ENCODE data around the gene SDCBP2. TPM values are rescaled to one million over a fixed set of nuclear protein-coding genes. Genes with fewer than 3 reads are reported as not detected.

The SDCBP2 gene
- total and polyA plus RNA-seq, 5 donors from 2014 or later = 1.2 to 4.3 (median 3.0) TPM

DNA sequence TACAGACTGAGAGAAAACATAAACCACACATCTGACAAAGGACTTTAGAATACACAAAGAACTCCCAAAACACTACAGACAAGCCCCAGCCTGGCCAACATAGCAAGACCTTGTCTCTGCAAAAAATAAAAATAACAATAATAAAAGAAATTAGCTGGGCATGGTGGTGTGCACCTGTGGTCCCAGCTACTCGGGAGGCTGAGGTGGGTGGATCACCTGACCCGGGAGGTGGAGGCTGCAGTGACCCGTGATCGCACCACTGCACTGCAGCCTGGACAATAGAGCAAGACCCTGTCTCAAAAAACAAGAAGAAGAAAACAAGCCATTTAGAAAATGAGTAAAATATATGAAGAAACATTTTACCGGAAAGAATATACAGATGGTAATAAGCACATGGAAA is 13.1 kb downstream of the SDCBP2 start:
- no peaks in the 10 kb centered on the region for H3K36me3 Mint-ChIP-seq

DNA sequence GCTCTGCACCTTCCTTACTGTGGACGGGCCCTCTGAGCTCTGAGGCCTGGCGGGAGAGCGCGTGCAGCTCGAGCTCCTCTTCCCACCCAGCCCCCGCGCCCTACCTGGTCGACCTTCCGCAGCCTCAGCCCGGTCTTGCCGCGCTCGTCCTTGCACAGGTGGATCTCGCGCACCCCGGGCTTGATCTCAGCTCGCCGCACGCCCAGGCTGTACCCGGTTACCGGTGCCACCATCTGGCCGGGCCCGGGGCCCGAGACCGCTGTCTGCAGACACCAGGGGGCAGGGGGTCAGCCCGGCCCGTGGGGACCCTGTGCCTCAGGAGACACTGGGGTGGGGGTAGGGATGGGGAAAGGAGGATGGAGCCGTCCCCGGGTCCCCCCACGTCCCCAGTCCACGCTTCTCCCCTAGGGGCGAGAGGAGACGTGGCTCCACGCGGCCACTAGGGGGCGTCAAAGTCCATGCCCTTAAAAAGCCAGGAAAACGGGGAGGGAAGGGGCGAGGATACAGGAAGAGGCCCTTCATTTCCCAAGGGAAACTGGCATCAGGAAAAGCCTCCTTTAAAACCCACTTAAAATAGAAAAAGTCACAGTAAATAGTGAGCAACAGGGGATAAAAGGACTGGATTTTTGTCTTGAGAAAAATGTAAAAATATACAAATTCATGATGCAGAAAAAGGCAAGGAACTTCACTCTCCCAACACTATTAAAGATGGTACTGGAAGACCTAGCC is 15.5 kb downstream of the SDCBP2 start:
- Mint-ChIP-seq H3K4me1 (peaks cover 0 to 18% (median 3%) of the 10 kb centered on the region in 4 donors), H3K27me3 (no peaks in the 10 kb centered on the region), H3K4me3 (peak overlapping the region in 1 of 4 donors; percentile 7), H3K9me3 (no peaks in the 10 kb centered on the region), H3K36me3 (no peaks in the 10 kb centered on the region), H3K27ac (no peak overlapping the region)
- ATAC-seq (ENCODE audit: low read depth in 2 of 2) (peak; percentile 39 to 63), DNase-seq (peak; percentile 49 to 64 (median 58))
- H3K9me3 ChIP-seq (ENCODE audit: control insufficient read depth in 2 of 2, low read length in 2 of 2) = no peaks in the 10 kb centered on the region
- H3K27me3 ChIP-seq (ENCODE audit: control insufficient read depth, insufficient read depth, low read length) = no peaks in the 10 kb centered on the region
- H3K4me1 ChIP-seq (ENCODE audit: control insufficient read depth, insufficient read depth, low read length, poor library complexity, severe bottlenecking) = peaks cover 6% of the 10 kb centered on the region
- H3K4me3 ChIP-seq (ENCODE audit: low read depth, low read length) = no peak overlapping the region
- H3K27ac ChIP-seq (ENCODE audit: insufficient read depth, low read length, poor library complexity, severe bottlenecking) = no peak overlapping the region
- H3K36me3 ChIP-seq (ENCODE audit: control insufficient read depth, insufficient read depth, low read length) = no peaks in the 10 kb centered on the region

More for the DNA sequence above, 13.1 kb downstream of the SDCBP2 start:
- DNase-seq (no peak), ATAC-seq (ENCODE audit: low read depth in 2 of 2) (no peak)
- Mint-ChIP-seq H3K27ac (no peak overlapping the region), H3K9me3 (no peaks in the 10 kb centered on the region), H3K4me1 (peaks cover 0 to 18% (median 3%) of the 10 kb centered on the region in 4 donors), H3K27me3 (no peaks in the 10 kb centered on the region), H3K4me3 (no peak overlapping the region)
- Histone ChIP-seq H3K27ac (ENCODE audit: insufficient read depth, low read length, poor library complexity, severe bottlenecking) (no peak overlapping the region), H3K36me3 (ENCODE audit: control insufficient read depth, insufficient read depth, low read length) (no peaks in the 10 kb centered on the region), H3K4me3 (ENCODE audit: low read depth, low read length) (no peak overlapping the region), H3K4me1 (ENCODE audit: control insufficient read depth, insufficient read depth, low read length, poor library complexity, severe bottlenecking) (peaks cover 6% of the 10 kb centered on the region), H3K9me3 (ENCODE audit: control insufficient read depth in 2 of 2, low read length in 2 of 2) (no peaks in the 10 kb centered on the region), H3K27me3 (ENCODE audit: control insufficient read depth, insufficient read depth, low read length) (no peaks in the 10 kb centered on the region)

DNA sequence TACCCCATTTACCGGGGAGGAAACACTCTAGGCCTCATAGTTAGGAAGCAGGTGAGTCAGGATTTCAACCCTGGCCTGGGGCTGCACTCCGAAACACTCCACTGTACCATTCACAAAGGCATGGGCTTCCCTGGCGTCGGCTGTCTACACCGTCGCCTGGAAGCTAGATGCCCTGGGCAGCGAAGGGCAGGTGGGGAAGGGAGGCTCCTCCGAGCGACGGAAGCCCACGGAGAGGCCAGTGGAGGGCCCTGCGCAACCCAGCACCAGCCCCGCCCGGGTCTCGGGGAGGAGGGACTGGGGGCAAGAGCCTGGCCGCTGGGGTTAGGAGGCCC is 16.1 kb downstream of the SDCBP2 start:
- Mint-ChIP-seq H3K36me3 (no peaks in the 10 kb centered on the region), H3K27me3 (no peaks in the 10 kb centered on the region), H3K4me1 (peaks cover 0 to 18% (median 3%) of the 10 kb centered on the region in 4 donors), H3K27ac (peak overlapping the region in 1 of 3 donors; percentile 32), H3K9me3 (no peaks in the 10 kb centered on the region), H3K4me3 (no peak overlapping the region)
- Histone ChIP-seq H3K36me3 (ENCODE audit: control insufficient read depth, insufficient read depth, low read length) (no peaks in the 10 kb centered on the region), H3K4me3 (ENCODE audit: low read depth, low read length) (no peak overlapping the region), H3K27me3 (ENCODE audit: control insufficient read depth, insufficient read depth, low read length) (no peaks in the 10 kb centered on the region), H3K9me3 (ENCODE audit: control insufficient read depth in 2 of 2, low read length in 2 of 2) (no peaks in the 10 kb centered on the region), H3K4me1 (ENCODE audit: control insufficient read depth, insufficient read depth, low read length, poor library complexity, severe bottlenecking) (peaks cover 6% of the 10 kb centered on the region), H3K27ac (ENCODE audit: insufficient read depth, low read length, poor library complexity, severe bottlenecking) (no peak overlapping the region)
- no peak for DNase-seq
- ATAC-seq (ENCODE audit: low read depth in 2 of 2) = no peak

- H3K27ac Mint-ChIP-seq = no peak overlapping the region
- no peak for ATAC-seq (ENCODE audit: low read depth in 2 of 2)
- Histone ChIP-seq H3K27me3 (ENCODE audit: control insufficient read depth, insufficient read depth, low read length) (no peaks in the 10 kb centered on the region), H3K9me3 (ENCODE audit: control insufficient read depth in 2 of 2, low read length in 2 of 2) (no peaks in the 10 kb centered on the region), H3K36me3 (ENCODE audit: control insufficient read depth, insufficient read depth, low read length) (no peaks in the 10 kb centered on the region), H3K4me3 (ENCODE audit: low read depth, low read length) (no peak overlapping the region), H3K27ac (ENCODE audit: insufficient read depth, low read length, poor library complexity, severe bottlenecking) (no peak overlapping the region), H3K4me1 (ENCODE audit: control insufficient read depth, insufficient read depth, low read length, poor library complexity, severe bottlenecking) (peaks cover 6% of the 10 kb centered on the region)
- H3K4me1 Mint-ChIP-seq = peaks cover 0 to 18% (median 3%) of the 10 kb centered on the region in 4 donors
- no peaks in the 10 kb centered on the region for H3K9me3 Mint-ChIP-seq
- H3K36me3 Mint-ChIP-seq = no peaks in the 10 kb centered on the region
- no peak overlapping the region for H3K4me3 Mint-ChIP-seq
- DNase-seq = no peak
- no peaks in the 10 kb centered on the region for H3K27me3 Mint-ChIP-seq
Measured at GRCh38 chr20:1312308-1312707, 16.6 kb downstream of the SDCBP2 start.

DNA sequence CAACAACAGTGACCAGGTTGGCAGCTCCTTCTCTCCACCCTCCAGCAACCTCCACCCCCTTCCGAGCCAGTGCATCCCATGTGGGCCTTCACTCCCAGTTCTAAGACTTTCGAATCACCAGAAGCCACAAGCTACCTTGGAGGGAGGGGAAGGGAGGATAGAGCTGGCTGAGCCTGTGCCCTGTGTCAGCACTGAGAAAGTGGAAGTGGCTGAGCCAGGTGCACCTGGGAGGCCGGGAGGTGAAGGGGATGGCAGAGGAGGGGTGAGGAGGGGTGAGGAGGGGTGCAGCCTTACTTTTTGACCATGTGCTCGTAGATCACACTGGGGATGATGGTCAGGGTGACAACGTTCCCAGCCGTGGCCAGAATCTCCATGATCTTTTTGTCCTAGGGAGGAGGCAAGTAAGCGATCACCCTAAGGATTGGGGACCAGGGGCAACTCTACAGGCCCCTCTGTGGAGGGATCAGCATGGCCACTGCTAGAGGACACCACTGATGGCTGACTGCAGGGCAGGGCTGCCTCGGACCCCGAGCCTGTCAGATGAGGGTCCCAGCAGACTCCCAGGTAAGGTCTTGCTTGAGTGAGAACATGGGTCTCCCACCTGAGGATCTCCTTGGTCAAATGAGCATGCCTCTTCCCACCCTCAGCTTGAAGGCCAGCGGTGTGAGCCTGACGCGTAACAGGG is 18.3 kb downstream of the SDCBP2 start:
- Mint-ChIP-seq H3K27ac (no peak overlapping the region), H3K36me3 (no peaks in the 10 kb centered on the region), H3K9me3 (no peaks in the 10 kb centered on the region), H3K4me3 (no peak overlapping the region), H3K27me3 (no peaks in the 10 kb centered on the region), H3K4me1 (peaks cover 0 to 14% (median 3%) of the 10 kb centered on the region in 4 donors)
- Histone ChIP-seq H3K4me1 (ENCODE audit: control insufficient read depth, insufficient read depth, low read length, poor library complexity, severe bottlenecking) (peaks cover 6% of the 10 kb centered on the region), H3K27me3 (ENCODE audit: control insufficient read depth, insufficient read depth, low read length) (no peaks in the 10 kb centered on the region), H3K27ac (ENCODE audit: insufficient read depth, low read length, poor library complexity, severe bottlenecking) (no peak overlapping the region), H3K9me3 (ENCODE audit: control insufficient read depth in 2 of 2, low read length in 2 of 2) (no peaks in the 10 kb centered on the region), H3K36me3 (ENCODE audit: control insufficient read depth, insufficient read depth, low read length) (no peaks in the 10 kb centered on the region), H3K4me3 (ENCODE audit: low read depth, low read length) (no peak overlapping the region)
- DNase-seq (no peak), ATAC-seq (ENCODE audit: low read depth in 2 of 2) (no peak)

DNA sequence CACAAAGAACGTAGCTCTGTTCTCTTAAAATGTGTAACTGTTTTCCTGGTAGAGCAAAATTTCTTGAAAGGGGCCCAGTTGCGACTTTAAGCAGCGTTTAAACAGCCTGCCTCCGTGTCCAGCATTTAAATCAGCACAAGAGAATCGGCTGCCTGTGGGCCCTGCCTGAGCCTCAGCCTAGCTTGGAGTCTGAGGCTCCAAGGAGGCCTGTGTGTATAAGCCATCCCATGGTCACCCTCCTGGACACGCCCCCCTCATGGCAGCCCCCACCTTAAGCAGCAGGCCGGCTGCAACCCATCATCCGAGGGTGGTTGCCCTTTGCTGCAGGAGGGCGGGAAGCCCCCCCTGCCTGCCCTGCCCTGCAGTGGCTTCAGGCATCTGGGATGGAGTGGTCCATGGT is 18.9 kb downstream of the SDCBP2 start:
- DNase-seq (no peak), ATAC-seq (ENCODE audit: low read depth in 2 of 2) (no peak)
- Histone ChIP-seq H3K27me3 (ENCODE audit: control insufficient read depth, insufficient read depth, low read length) (no peaks in the 10 kb centered on the region), H3K4me1 (ENCODE audit: control insufficient read depth, insufficient read depth, low read length, poor library complexity, severe bottlenecking) (peaks cover 6% of the 10 kb centered on the region), H3K4me3 (ENCODE audit: low read depth, low read length) (no peak overlapping the region), H3K36me3 (ENCODE audit: control insufficient read depth, insufficient read depth, low read length) (no peaks in the 10 kb centered on the region), H3K9me3 (ENCODE audit: control insufficient read depth in 2 of 2, low read length in 2 of 2) (no peaks in the 10 kb centered on the region), H3K27ac (ENCODE audit: insufficient read depth, low read length, poor library complexity, severe bottlenecking) (no peak overlapping the region)
- Mint-ChIP-seq H3K27ac (no peak overlapping the region), H3K4me1 (peaks cover 0 to 14% (median 3%) of the 10 kb centered on the region in 4 donors), H3K36me3 (no peaks in the 10 kb centered on the region), H3K27me3 (no peaks in the 10 kb centered on the region), H3K9me3 (no peaks in the 10 kb centered on the region), H3K4me3 (no peak overlapping the region)

DNA sequence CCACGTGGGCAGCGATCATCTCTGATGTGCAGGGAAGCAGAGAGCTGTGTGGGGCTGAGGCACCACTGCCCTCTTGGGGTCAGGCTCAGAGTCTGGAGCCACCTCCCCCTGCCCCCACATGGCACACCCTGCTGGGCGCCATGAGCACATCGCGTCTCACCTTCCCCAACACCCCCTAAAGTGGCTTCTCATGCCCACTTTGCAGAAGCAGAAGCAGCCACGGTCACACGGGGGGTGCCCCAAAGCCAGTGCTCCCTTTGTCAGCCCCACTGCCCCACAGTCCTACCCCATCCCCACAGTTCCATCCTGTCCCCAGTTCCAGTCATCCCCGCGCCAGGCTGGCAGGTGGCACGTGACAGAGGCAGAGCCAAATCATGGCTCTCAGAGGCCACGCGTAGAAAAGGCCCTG is 19.5 kb downstream of the SDCBP2 start:
- no peaks in the 10 kb centered on the region for H3K36me3 ChIP-seq (ENCODE audit: control insufficient read depth, insufficient read depth, low read length)
- Mint-ChIP-seq H3K36me3 (no peaks in the 10 kb centered on the region), H3K27me3 (no peaks in the 10 kb centered on the region), H3K4me3 (no peak overlapping the region), H3K4me1 (peaks cover 0 to 14% (median 3%) of the 10 kb centered on the region in 4 donors), H3K9me3 (no peaks in the 10 kb centered on the region), H3K27ac (no peak overlapping the region)
- H3K27ac ChIP-seq (ENCODE audit: insufficient read depth, low read length, poor library complexity, severe bottlenecking) = no peak overlapping the region
- DNase-seq (no peak), ATAC-seq (ENCODE audit: low read depth in 2 of 2) (no peak)
- H3K9me3 ChIP-seq (ENCODE audit: control insufficient read depth in 2 of 2, low read length in 2 of 2) = no peaks in the 10 kb centered on the region
- peaks cover 6% of the 10 kb centered on the region for H3K4me1 ChIP-seq (ENCODE audit: control insufficient read depth, insufficient read depth, low read length, poor library complexity, severe bottlenecking)
- no peak overlapping the region for H3K4me3 ChIP-seq (ENCODE audit: low read depth, low read length)
- no peaks in the 10 kb centered on the region for H3K27me3 ChIP-seq (ENCODE audit: control insufficient read depth, insufficient read depth, low read length)

DNA sequence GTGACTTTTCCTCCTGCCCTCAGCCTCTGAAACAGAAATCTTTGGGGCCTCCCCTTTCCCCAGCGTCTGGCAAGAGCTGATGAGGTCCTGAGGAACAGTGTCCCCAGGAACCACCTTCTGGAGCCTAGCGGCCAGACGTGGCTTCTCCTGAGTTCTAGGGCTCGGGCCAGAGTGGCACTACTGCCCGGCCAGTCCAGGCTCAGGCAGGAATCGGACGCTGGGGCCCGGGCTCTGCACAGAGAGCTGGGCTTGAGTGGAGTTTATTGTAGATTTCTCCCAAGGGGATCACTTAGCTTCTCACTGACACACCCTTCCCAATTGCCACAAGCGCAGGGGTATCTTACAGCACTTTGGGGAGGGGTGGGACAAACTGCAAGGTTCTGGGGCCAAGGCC is 20.2 kb downstream of the SDCBP2 start:
- peak overlapping the region in 1 of 3 donors; percentile 20 for H3K27ac Mint-ChIP-seq
- no peaks in the 10 kb centered on the region for H3K27me3 Mint-ChIP-seq
- H3K4me3 Mint-ChIP-seq = no peak overlapping the region
- Histone ChIP-seq H3K36me3 (ENCODE audit: control insufficient read depth, insufficient read depth, low read length) (no peaks in the 10 kb centered on the region), H3K27me3 (ENCODE audit: control insufficient read depth, insufficient read depth, low read length) (no peaks in the 10 kb centered on the region), H3K4me3 (ENCODE audit: low read depth, low read length) (no peak overlapping the region), H3K4me1 (ENCODE audit: control insufficient read depth, insufficient read depth, low read length, poor library complexity, severe bottlenecking) (peaks cover 4% of the 10 kb centered on the region), H3K9me3 (ENCODE audit: control insufficient read depth in 2 of 2, low read length in 2 of 2) (no peaks in the 10 kb centered on the region), H3K27ac (ENCODE audit: insufficient read depth, low read length, poor library complexity, severe bottlenecking) (no peak overlapping the region)
- H3K36me3 Mint-ChIP-seq = peaks cover 5% of the 10 kb centered on the region
- peaks cover 0 to 10% (median 2%) of the 10 kb centered on the region in 4 donors for H3K4me1 Mint-ChIP-seq
- ATAC-seq (ENCODE audit: low read depth in 2 of 2) (no peak), DNase-seq (no peak)
- H3K9me3 Mint-ChIP-seq = no peaks in the 10 kb centered on the region
